Panc1 (cell line): Measurements from ENCODE around the gene NRGN.

Experiments
- POLR2AphosphoS5 ChIP-seq: IDR thresholded peaks from 2 replicates; pipeline ENCODE4 v1.6.1; 2012; ENCODE audit warnings: mild to moderate bottlenecking, low read depth, low read length, moderate library complexity
- SIN3A ChIP-seq: IDR thresholded peaks from 2 replicates; pipeline ENCODE4 v1.6.1; 2012; ENCODE audit warnings: low read depth, mild to moderate bottlenecking, low read length, moderate library complexity, borderline replicate concordance; ENCODE audit not compliant: insufficient read depth
- TCF7L2 ChIP-seq: IDR thresholded peaks from 2 replicates; pipeline ENCODE4 v1.6.1; 2011; ENCODE audit warnings: mild to moderate bottlenecking, low read depth, low read length, inconsistent platforms
- TF ChIP-seq, protein P1 (sequence below): fragments of 450-650 bp; IDR thresholded peaks from 2 replicates; pipeline ENCODE4 v1.5.1; 2017; ENCODE audit warnings: mild to moderate bottlenecking

DNA sequence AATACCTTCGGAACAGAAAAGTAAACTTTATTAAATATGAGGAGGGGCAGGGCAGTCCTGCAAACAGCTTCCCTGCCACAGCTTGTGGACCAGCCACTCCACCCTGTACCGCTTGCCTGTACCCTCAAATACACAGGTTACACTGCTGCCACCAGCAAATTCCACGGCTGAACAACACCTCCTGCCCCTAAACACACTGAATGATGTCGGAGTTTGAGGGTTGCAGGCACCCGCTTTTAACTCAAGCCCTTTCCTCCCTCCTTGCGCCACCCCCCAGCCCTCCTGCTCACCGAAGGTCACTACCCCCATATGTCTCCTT lies 8.3 kb downstream of the NRGN start:
- TF ChIP-seq TCF7L2 (no peak), POLR2AphosphoS5 (no peak), SIN3A (no peak)
- TF ChIP-seq, protein P1, sequence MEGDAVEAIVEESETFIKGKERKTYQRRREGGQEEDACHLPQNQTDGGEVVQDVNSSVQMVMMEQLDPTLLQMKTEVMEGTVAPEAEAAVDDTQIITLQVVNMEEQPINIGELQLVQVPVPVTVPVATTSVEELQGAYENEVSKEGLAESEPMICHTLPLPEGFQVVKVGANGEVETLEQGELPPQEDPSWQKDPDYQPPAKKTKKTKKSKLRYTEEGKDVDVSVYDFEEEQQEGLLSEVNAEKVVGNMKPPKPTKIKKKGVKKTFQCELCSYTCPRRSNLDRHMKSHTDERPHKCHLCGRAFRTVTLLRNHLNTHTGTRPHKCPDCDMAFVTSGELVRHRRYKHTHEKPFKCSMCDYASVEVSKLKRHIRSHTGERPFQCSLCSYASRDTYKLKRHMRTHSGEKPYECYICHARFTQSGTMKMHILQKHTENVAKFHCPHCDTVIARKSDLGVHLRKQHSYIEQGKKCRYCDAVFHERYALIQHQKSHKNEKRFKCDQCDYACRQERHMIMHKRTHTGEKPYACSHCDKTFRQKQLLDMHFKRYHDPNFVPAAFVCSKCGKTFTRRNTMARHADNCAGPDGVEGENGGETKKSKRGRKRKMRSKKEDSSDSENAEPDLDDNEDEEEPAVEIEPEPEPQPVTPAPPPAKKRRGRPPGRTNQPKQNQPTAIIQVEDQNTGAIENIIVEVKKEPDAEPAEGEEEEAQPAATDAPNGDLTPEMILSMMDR = no peak
